SKM-1 (cell line): ENCODE results near the gene ERVFRD-1.

ENCODE experiments used
- DNase-seq: peaks from one replicate; lab custom pipeline; 2025; ENCODE audit not compliant: unreplicated experiment; lab: John Stamatoyannopoulos, UW

The ERVFRD-1 gene

DNA sequence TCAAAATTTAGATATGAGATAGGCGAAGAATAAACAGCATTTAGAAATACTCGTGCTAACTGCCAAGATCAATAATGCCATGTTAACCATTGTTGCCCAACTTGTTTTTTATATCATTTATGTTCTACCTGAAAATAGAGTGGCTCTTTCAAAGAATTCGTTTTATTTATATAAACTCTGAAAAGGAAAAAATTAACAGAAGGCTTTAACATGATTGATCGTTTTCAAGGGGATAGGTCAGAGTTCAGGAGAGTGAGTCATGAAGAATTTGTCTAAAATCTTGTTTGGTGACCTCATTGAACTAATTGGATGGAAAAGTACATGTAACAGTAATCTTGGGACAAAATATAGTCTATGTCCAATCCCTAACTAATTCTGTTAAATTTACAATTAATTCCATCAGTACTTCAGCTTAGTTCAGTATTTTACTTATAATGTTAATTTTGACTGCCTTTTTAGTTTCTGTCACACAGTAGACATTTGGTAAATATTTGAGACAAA, 56.3 kb downstream of the ERVFRD-1 start:
- no peak for DNase-seq

DNA sequence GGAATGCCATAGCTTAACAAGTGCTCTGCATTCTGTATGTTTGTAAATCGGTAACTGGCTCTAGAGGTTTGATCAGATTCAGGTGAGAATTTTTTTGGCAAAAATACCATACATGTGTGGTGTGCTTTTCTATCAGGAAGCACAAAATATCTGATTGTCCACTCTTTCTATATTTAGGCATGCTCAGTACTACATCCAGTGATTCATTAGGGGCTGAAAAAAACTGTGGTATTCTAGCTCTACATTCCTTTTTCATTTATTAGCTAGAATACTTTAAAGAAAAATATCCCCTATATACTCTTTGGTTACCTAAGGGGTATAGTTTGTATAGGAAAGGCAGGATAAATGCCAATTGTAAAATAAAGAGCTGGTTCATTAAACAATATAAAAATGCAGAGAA, 56.8 kb downstream of the ERVFRD-1 start:
- no peak for DNase-seq

- DNase-seq: no peak
Observed at GRCh38 chr6:11053307-11053706, 58.2 kb downstream of the ERVFRD-1 start.
